K562 (cell line): Measurements from ENCODE around the gene STT3A. TPM values are rescaled to one million over a fixed set of nuclear protein-coding genes. Genes with fewer than 3 reads are reported as not detected.

Source experiments
- BRF1 ChIP-seq: IDR thresholded peaks from 3 replicates; pipeline ENCODE4 v1.6.1; 2011; ENCODE audit warnings: borderline replicate concordance, mild to moderate bottlenecking; ENCODE audit not compliant: insufficient read length; ENCODE audit errors: extremely low read depth
- CXXC5 ChIP-seq: fragments of 250-450 bp; sonication (Bioruptor Pico); IDR thresholded peaks from 2 replicates; pipeline ENCODE4 v1.8.0; 2022; ENCODE audit warnings: inconsistent platforms, mild to moderate bottlenecking, moderate library complexity
- DNMT1 ChIP-seq: fragments of 450-650 bp; IDR thresholded peaks from 2 replicates; pipeline ENCODE4 v1.6.1; 2016; ENCODE audit warnings: antibody characterized with exemption, mild to moderate bottlenecking
- NFXL1 ChIP-seq: fragments of 450-650 bp; formaldehyde crosslinking; IDR thresholded peaks from 2 replicates; pipeline ENCODE4 v1.4.0; 2021; ENCODE audit warnings: mild to moderate bottlenecking
- PHB2 ChIP-seq: fragments of 450-650 bp; IDR thresholded peaks from 2 replicates; pipeline ENCODE4 v1.6.1; 2017; ENCODE audit warnings: low read depth
- PHF8 ChIP-seq: fragments of 200-600 bp; sonication (generic); IDR thresholded peaks from 2 replicates; pipeline ENCODE4 v1.6.1; 2012; ENCODE audit warnings: mixed run types, mild to moderate bottlenecking, inconsistent platforms, low read length, moderate library complexity, borderline replicate concordance
- RBBP5 ChIP-seq: fragments of 200-600 bp; sonication (generic); IDR thresholded peaks from 2 replicates; pipeline ENCODE4 v1.6.1; 2012; ENCODE audit warnings: borderline replicate concordance, mild to moderate bottlenecking, low read length, control low read depth, inconsistent platforms; ENCODE audit not compliant: insufficient read depth, poor library complexity, severe bottlenecking
- U2AF1 ChIP-seq: fragments of 200-400 bp; formaldehyde crosslinking; optimal IDR thresholded peaks from 2 replicates; pipeline ENCODE3; 2017; ENCODE audit warnings: mild to moderate bottlenecking, low read depth, low read length, moderate library complexity
- polyA plus RNA-seq, 8 experiments: library from polyadenylated mRNA; depleted of rRNA in 4 of 8; stranded (reverse) in 5 of 8; unstranded in 3 of 8; fragments of >200 nt; fragmentation: Nextera tagmentation in 2 of 8; fragmentation: Illumina TruSeq in 1 of 8; extraction: Ambion mirVana in 2 of 8; extraction: Trizol in 1 of 8; gene quantifications; 2 replicates each; pipeline versions ENCODE4 v1.2.1 to v1.2.3, GENCODE V29; 2011 to 2014; ENCODE audit warnings: inconsistent platforms in 1 of 8, missing spikeins in 1 of 8
- total RNA-seq, 7 experiments: library from RNA; depleted of rRNA in 6 of 7; stranded (reverse); fragments of >200 nt in 6 of 7; fragmentation: Illumina TruSeq in 2 of 7; extraction: Trizol in 2 of 7; gene quantifications; 2 replicates each; pipeline versions ENCODE4 v1.2.1 to v1.2.3, GENCODE V29; 2011 to 2021; ENCODE audit warnings: low replicate concordance in 1 of 7
- TF ChIP-seq, protein P1 (sequence below): fragments of 200-400 bp; formaldehyde crosslinking; IDR thresholded peaks from 2 replicates; pipeline ENCODE4 v1.6.1; 2017; ENCODE audit warnings: mild to moderate bottlenecking, low read depth, low read length, moderate library complexity
- TF ChIP-seq, protein P2 (sequence below): fragments of 250-450 bp; sonication (Bioruptor Pico); IDR thresholded peaks from 2 replicates; pipeline ENCODE4 v1.5.0; 2020; ENCODE audit warnings: mild to moderate bottlenecking, borderline replicate concordance
- TF ChIP-seq, protein P3 (sequence below): fragments of 450-650 bp; IDR thresholded peaks from 2 replicates; pipeline ENCODE4 v1.6.1; 2017; ENCODE audit warnings: antibody characterized with exemption, mild to moderate bottlenecking
- TF ChIP-seq, protein P4 (sequence below): sonication (generic); formaldehyde crosslinking; IDR thresholded peaks from 2 replicates; pipeline ENCODE4 v1.9.0; 2022; ENCODE audit warnings: mild to moderate bottlenecking, missing genetic modification reagents

The STT3A gene
- total and polyA plus RNA-seq, 9 of the 15 experiments (the other 6 are each of a cell fraction or from before 2014, with no cell fraction given), result 70.7 to 330 (median 192) TPM

DNA sequence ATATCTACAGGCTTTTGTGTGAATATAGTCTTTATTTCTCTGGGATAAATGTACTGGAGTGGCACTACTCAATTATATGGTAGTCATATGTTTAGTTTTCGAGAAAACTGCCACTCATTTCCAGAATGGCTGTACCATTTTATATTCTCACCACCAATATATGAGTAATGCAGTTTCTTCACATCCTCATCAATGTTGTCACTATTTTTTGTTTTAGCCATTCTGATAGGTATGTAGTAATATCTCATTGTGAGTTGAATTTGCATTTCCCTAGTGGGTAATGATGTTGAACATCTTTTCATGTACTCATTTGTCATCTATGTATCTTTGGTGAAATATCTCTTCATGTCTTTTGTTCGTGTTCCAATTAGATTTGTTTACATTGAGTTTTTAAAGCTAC lies 70.0 kb downstream of the STT3A start (continued):
- TF ChIP-seq, protein P1, sequence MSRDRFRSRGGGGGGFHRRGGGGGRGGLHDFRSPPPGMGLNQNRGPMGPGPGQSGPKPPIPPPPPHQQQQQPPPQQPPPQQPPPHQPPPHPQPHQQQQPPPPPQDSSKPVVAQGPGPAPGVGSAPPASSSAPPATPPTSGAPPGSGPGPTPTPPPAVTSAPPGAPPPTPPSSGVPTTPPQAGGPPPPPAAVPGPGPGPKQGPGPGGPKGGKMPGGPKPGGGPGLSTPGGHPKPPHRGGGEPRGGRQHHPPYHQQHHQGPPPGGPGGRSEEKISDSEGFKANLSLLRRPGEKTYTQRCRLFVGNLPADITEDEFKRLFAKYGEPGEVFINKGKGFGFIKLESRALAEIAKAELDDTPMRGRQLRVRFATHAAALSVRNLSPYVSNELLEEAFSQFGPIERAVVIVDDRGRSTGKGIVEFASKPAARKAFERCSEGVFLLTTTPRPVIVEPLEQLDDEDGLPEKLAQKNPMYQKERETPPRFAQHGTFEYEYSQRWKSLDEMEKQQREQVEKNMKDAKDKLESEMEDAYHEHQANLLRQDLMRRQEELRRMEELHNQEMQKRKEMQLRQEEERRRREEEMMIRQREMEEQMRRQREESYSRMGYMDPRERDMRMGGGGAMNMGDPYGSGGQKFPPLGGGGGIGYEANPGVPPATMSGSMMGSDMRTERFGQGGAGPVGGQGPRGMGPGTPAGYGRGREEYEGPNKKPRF, result no peak
- TF ChIP-seq, protein P2, sequence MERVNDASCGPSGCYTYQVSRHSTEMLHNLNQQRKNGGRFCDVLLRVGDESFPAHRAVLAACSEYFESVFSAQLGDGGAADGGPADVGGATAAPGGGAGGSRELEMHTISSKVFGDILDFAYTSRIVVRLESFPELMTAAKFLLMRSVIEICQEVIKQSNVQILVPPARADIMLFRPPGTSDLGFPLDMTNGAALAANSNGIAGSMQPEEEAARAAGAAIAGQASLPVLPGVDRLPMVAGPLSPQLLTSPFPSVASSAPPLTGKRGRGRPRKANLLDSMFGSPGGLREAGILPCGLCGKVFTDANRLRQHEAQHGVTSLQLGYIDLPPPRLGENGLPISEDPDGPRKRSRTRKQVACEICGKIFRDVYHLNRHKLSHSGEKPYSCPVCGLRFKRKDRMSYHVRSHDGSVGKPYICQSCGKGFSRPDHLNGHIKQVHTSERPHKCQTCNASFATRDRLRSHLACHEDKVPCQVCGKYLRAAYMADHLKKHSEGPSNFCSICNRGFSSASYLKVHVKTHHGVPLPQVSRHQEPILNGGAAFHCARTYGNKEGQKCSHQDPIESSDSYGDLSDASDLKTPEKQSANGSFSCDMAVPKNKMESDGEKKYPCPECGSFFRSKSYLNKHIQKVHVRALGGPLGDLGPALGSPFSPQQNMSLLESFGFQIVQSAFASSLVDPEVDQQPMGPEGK, result no peak
- no peak for TF ChIP-seq RBBP5
- TF ChIP-seq CXXC5 (CRISPR knock-in tag), result no peak
- no peak for TF ChIP-seq U2AF1
- no peak for TF ChIP-seq NFXL1
- TF ChIP-seq, protein P3, sequence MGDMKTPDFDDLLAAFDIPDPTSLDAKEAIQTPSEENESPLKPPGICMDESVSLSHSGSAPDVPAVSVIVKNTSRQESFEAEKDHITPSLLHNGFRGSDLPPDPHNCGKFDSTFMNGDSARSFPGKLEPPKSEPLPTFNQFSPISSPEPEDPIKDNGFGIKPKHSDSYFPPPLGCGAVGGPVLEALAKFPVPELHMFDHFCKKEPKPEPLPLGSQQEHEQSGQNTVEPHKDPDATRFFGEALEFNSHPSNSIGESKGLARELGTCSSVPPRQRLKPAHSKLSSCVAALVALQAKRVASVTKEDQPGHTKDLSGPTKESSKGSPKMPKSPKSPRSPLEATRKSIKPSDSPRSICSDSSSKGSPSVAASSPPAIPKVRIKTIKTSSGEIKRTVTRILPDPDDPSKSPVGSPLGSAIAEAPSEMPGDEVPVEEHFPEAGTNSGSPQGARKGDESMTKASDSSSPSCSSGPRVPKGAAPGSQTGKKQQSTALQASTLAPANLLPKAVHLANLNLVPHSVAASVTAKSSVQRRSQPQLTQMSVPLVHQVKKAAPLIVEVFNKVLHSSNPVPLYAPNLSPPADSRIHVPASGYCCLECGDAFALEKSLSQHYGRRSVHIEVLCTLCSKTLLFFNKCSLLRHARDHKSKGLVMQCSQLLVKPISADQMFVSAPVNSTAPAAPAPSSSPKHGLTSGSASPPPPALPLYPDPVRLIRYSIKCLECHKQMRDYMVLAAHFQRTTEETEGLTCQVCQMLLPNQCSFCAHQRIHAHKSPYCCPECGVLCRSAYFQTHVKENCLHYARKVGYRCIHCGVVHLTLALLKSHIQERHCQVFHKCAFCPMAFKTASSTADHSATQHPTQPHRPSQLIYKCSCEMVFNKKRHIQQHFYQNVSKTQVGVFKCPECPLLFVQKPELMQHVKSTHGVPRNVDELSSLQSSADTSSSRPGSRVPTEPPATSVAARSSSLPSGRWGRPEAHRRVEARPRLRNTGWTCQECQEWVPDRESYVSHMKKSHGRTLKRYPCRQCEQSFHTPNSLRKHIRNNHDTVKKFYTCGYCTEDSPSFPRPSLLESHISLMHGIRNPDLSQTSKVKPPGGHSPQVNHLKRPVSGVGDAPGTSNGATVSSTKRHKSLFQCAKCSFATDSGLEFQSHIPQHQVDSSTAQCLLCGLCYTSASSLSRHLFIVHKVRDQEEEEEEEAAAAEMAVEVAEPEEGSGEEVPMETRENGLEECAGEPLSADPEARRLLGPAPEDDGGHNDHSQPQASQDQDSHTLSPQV, result no peak
- no peak for TF ChIP-seq BRF1
- TF ChIP-seq DNMT1, result no peak
- TF ChIP-seq, protein P4, sequence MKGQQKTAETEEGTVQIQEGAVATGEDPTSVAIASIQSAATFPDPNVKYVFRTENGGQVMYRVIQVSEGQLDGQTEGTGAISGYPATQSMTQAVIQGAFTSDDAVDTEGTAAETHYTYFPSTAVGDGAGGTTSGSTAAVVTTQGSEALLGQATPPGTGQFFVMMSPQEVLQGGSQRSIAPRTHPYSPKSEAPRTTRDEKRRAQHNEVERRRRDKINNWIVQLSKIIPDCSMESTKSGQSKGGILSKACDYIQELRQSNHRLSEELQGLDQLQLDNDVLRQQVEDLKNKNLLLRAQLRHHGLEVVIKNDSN (CRISPR knock-in tag), result no peak
- no peak for TF ChIP-seq PHB2
- no peak for TF ChIP-seq PHF8
